HAP-1 (cell line): ENCODE results near the gene DIDO1.

ENCODE experiments used
- DNase-seq, 2 experiments: peaks; one replicate each; pipeline ENCODE4 v3.0.0-alpha.2; 2016 to 2020; ENCODE audit warnings: low spot score in 2 of 2
- H3K27me3 ChIP-seq: fragments of 250-450 bp; sonication (Bioruptor Pico); 2 replicates; pipeline ENCODE4 v1.5.1; 2020; ENCODE audit warnings: low read depth, mild to moderate bottlenecking, moderate library complexity
- H3K36me3 ChIP-seq: fragments of 250-450 bp; sonication (Bioruptor Pico); replicated peaks from 2 replicates; pipeline ENCODE4 v1.5.1; 2020; ENCODE audit warnings: mild to moderate bottlenecking
- H3K4me1 ChIP-seq: fragments of 250-450 bp; sonication (Bioruptor Pico); 2 replicates; pipeline ENCODE4 v1.5.1; 2020; ENCODE audit warnings: mild to moderate bottlenecking
- H3K4me3 ChIP-seq: fragments of 250-450 bp; sonication (Bioruptor Pico); 2 replicates; pipeline ENCODE4 v1.5.1; 2020; ENCODE audit warnings: mild to moderate bottlenecking, moderate library complexity
- H3K9me3 ChIP-seq: fragments of 250-450 bp; sonication (Bioruptor Pico); 2 replicates; pipeline ENCODE4 v1.5.1; 2020; ENCODE audit warnings: mild to moderate bottlenecking, moderate library complexity
- in situ Hi-C: fragments of 300-500 bp; cut with MboI; formaldehyde crosslinking; loops from 3 replicates; pipeline ENCODE4 v1.14.3; 2020; ENCODE audit warnings: low sequenced_read_pairs, inconsistent platforms, mixed read lengths

DIDO1 gene

GRCh38 chr20:62835931-62836861, 90.1 kb downstream of the DIDO1 start:
- H3K27me3 ChIP-seq = no peaks in the 10 kb centered on the region
- H3K9me3 ChIP-seq = no peaks in the 10 kb centered on the region
- H3K4me3 ChIP-seq = no peak overlapping the region
- in situ Hi-C loops = no loop called here
- H3K4me1 ChIP-seq = peaks cover 13% of the 10 kb centered on the region
- no peak for DNase-seq
- H3K36me3 ChIP-seq = 0 out of 2 replicates have a peak, but pooled peaks cover 2% of the 10 kb centered on the region

GRCh38 chr20:62834967-62835730, 91.2 kb downstream of the DIDO1 start:
- Histone ChIP-seq H3K36me3 (no peaks in the 10 kb centered on the region), H3K9me3 (no peaks in the 10 kb centered on the region), H3K4me1 (peaks cover 13% of the 10 kb centered on the region), H3K27me3 (no peaks in the 10 kb centered on the region), H3K4me3 (no peak overlapping the region)
- no peak for DNase-seq
- in situ Hi-C loops = no loop called here

- Histone ChIP-seq H3K27me3 (no peaks in the 10 kb centered on the region), H3K4me3 (peak overlapping the region; percentile 24), H3K36me3 (no peaks in the 10 kb centered on the region), H3K9me3 (no peaks in the 10 kb centered on the region), H3K4me1 (peaks cover 13% of the 10 kb centered on the region)
- no peak for DNase-seq
- in situ Hi-C loops = no loop called here
Measured at GRCh38 chr20:62832951-62833391, 93.3 kb downstream of the DIDO1 start.

- DNase-seq = peak; percentile 85 to 95
- Histone ChIP-seq H3K9me3 (no peaks in the 10 kb centered on the region), H3K4me3 (peak overlapping the region; percentile 24), H3K36me3 (no peaks in the 10 kb centered on the region), H3K4me1 (peaks cover 13% of the 10 kb centered on the region), H3K27me3 (no peaks in the 10 kb centered on the region)
- in situ Hi-C loops = no loop called here
Measured at GRCh38 chr20:62832212-62832922, 93.9 kb downstream of the DIDO1 start.

- no peak for DNase-seq
- Histone ChIP-seq H3K4me3 (no peak overlapping the region), H3K9me3 (no peaks in the 10 kb centered on the region), H3K4me1 (peaks cover 13% of the 10 kb centered on the region), H3K36me3 (no peaks in the 10 kb centered on the region), H3K27me3 (no peaks in the 10 kb centered on the region)
- in situ Hi-C loops = no loop called here
Measured at GRCh38 chr20:62831854-62832211, 94.5 kb downstream of the DIDO1 start.

- Histone ChIP-seq H3K27me3 (no peaks in the 10 kb centered on the region), H3K36me3 (no peaks in the 10 kb centered on the region), H3K4me3 (no peak overlapping the region), H3K4me1 (peaks cover 13% of the 10 kb centered on the region), H3K9me3 (no peaks in the 10 kb centered on the region)
- no peak for DNase-seq
- in situ Hi-C loops = no loop called here
Measured at GRCh38 chr20:62831361-62831788, 94.9 kb downstream of the DIDO1 start.

GRCh38 chr20:62830821-62831220, 95.5 kb downstream of the DIDO1 start:
- Histone ChIP-seq H3K9me3 (no peaks in the 10 kb centered on the region), H3K4me3 (no peak overlapping the region), H3K36me3 (no peaks in the 10 kb centered on the region), H3K27me3 (no peaks in the 10 kb centered on the region), H3K4me1 (peaks cover 13% of the 10 kb centered on the region)
- no peak for DNase-seq
- in situ Hi-C loops = no loop called here

GRCh38 chr20:62830251-62830650, 96.1 kb downstream of the DIDO1 start:
- H3K36me3 ChIP-seq = no peaks in the 10 kb centered on the region
- no peaks in the 10 kb centered on the region for H3K9me3 ChIP-seq
- H3K27me3 ChIP-seq = no peaks in the 10 kb centered on the region
- DNase-seq = no peak
- H3K4me3 ChIP-seq = no peak overlapping the region
- in situ Hi-C loops = no loop called here
- H3K4me1 ChIP-seq = peaks cover 13% of the 10 kb centered on the region

- H3K4me1 ChIP-seq = peaks cover 15% of the 10 kb centered on the region
- in situ Hi-C loops = no loop called here
- no peak for DNase-seq
Measured at GRCh38 chr20:62829231-62830230, 96.8 kb downstream of the DIDO1 start.

GRCh38 chr20:62828511-62829230, 97.6 kb downstream of the DIDO1 start:
- no peak for DNase-seq
- H3K9me3 ChIP-seq = no peaks in the 10 kb centered on the region
- no peaks in the 10 kb centered on the region for H3K27me3 ChIP-seq
- no peaks in the 10 kb centered on the region for H3K36me3 ChIP-seq
- peaks cover 16% of the 10 kb centered on the region for H3K4me1 ChIP-seq
- no peak overlapping the region for H3K4me3 ChIP-seq
- in situ Hi-C loops = no loop called here

More at GRCh38 chr20:62829231-62830230, 96.8 kb downstream of the DIDO1 start:
- H3K4me3 ChIP-seq = no peak overlapping the region
- no peaks in the 10 kb centered on the region for H3K36me3 ChIP-seq
- no peaks in the 10 kb centered on the region for H3K9me3 ChIP-seq
- H3K27me3 ChIP-seq = no peaks in the 10 kb centered on the region

- no peak overlapping the region for H3K4me3 ChIP-seq
- in situ Hi-C loops = no loop called here
Measured at GRCh38 chr20:62828051-62828450, 98.3 kb downstream of the DIDO1 start.

More at GRCh38 chr20:62828051-62828450, 98.3 kb downstream of the DIDO1 start:
- DNase-seq = no peak
- no peaks in the 10 kb centered on the region for H3K27me3 ChIP-seq
- no peaks in the 10 kb centered on the region for H3K36me3 ChIP-seq
- no peaks in the 10 kb centered on the region for H3K9me3 ChIP-seq
- H3K4me1 ChIP-seq = peaks cover 12% of the 10 kb centered on the region
